ENCODE measurements around the gene MYT1. TPM values are rescaled to one million over a fixed set of nuclear protein-coding genes. Genes with fewer than 3 reads are reported as not detected.

The MYT1 gene
- total and polyA plus RNA-seq, 2 experiments from 2014 or later: 0.03 to 0.06 TPM

GRCh38 chr20:64228751-64229506 is 64.7 kb downstream of the MYT1 start:
- H3K9me2 ChIP-seq (replicated peaks; ENCODE audit: insufficient read depth): no peaks in the 10 kb centered on the region
- H3K36me3 ChIP-seq (replicated peaks; ENCODE audit: insufficient read depth, low read depth): no peaks in the 10 kb centered on the region
- TF ChIP-seq EZH2phosphoT487 (IDR thresholded peaks at IDR 0.05; ENCODE audit: low read depth, severe bottlenecking, unreplicated experiment): no peak
- no peaks in the 10 kb centered on the region for H3K9me3 ChIP-seq (ENCODE audit: low read depth)
- DNase-seq (ENCODE audit: low spot score): no peak
- H3K27ac ChIP-seq: no peak overlapping the region
- peaks cover 18% of the 10 kb centered on the region for H3K4me1 ChIP-seq (ENCODE audit: insufficient read depth)
- no peak overlapping the region for H3K4me3 ChIP-seq
- H3K4me2 ChIP-seq: peak overlapping the region; percentile 1
- no peaks in the 10 kb centered on the region for H3K79me2 ChIP-seq
- no peaks in the 10 kb centered on the region for H4K20me1 ChIP-seq (ENCODE audit: insufficient read depth, poor library complexity, severe bottlenecking)
- WGBS (ENCODE audit: low lambda C conversion rate, missing lambda C conversion rate): 79% methylated on average over 14 of the region's 14 CpGs
- no peak overlapping the region for H2AFZ ChIP-seq
- H3K27me3 ChIP-seq: no peaks in the 10 kb centered on the region

GRCh38 chr20:64229507-64230061 is 65.3 kb downstream of the MYT1 start:
- TF ChIP-seq EZH2 (IDR thresholded peaks at IDR 0.05; ENCODE audit: borderline replicate concordance) (no peak), EZH2phosphoT487 (IDR thresholded peaks at IDR 0.05; ENCODE audit: low read depth, severe bottlenecking, unreplicated experiment) (no peak), CTCF (IDR thresholded peaks at IDR 0.05; ENCODE audit: poor library complexity) (no peak)

GRCh38 chr20:64230461-64231145 is 66.4 kb downstream of the MYT1 start:
- Histone ChIP-seq H3K36me3 (replicated peaks; ENCODE audit: insufficient read depth, low read depth) (no peaks in the 10 kb centered on the region), H3K27ac (no peak overlapping the region), H3K27me3 (no peaks in the 10 kb centered on the region), H3K4me3 (no peak overlapping the region), H4K20me1 (ENCODE audit: insufficient read depth, poor library complexity, severe bottlenecking) (no peaks in the 10 kb centered on the region), H3K4me2 (no peak overlapping the region), H3K79me2 (no peaks in the 10 kb centered on the region), H3K9me3 (ENCODE audit: low read depth) (no peaks in the 10 kb centered on the region), H3K9me2 (replicated peaks; ENCODE audit: insufficient read depth) (no peaks in the 10 kb centered on the region), H2AFZ (no peak overlapping the region), H3K4me1 (ENCODE audit: insufficient read depth) (peaks cover 8% of the 10 kb centered on the region)
- 90% methylated on average over 14 of the region's 22 CpGs for WGBS (ENCODE audit: low lambda C conversion rate, missing lambda C conversion rate)
- DNase-seq (ENCODE audit: low spot score): no peak
- no peak for TF ChIP-seq EZH2phosphoT487 (IDR thresholded peaks at IDR 0.05; ENCODE audit: low read depth, severe bottlenecking, unreplicated experiment)
- TF ChIP-seq EZH2 (IDR thresholded peaks at IDR 0.05; ENCODE audit: borderline replicate concordance): no peak
- no peak for TF ChIP-seq CTCF (IDR thresholded peaks at IDR 0.05; ENCODE audit: poor library complexity)

More at GRCh38 chr20:64229507-64230061, 65.3 kb downstream of the MYT1 start:
- H2AFZ ChIP-seq: no peak overlapping the region
- peak overlapping the region; percentile 1 for H3K4me2 ChIP-seq
- H3K27me3 ChIP-seq: no peaks in the 10 kb centered on the region
- peak; percentile 59 for DNase-seq (ENCODE audit: low spot score)
- 50% methylated on average over 8 of the region's 8 CpGs for WGBS (ENCODE audit: low lambda C conversion rate, missing lambda C conversion rate)
- peaks cover 13% of the 10 kb centered on the region for H3K4me1 ChIP-seq (ENCODE audit: insufficient read depth)
- H3K9me3 ChIP-seq (ENCODE audit: low read depth): no peaks in the 10 kb centered on the region
- peak overlapping the region; percentile 68 for H3K27ac ChIP-seq
- H3K36me3 ChIP-seq (replicated peaks; ENCODE audit: insufficient read depth, low read depth): no peaks in the 10 kb centered on the region
- H3K9me2 ChIP-seq (replicated peaks; ENCODE audit: insufficient read depth): no peaks in the 10 kb centered on the region
- H3K4me3 ChIP-seq: no peak overlapping the region
- H4K20me1 ChIP-seq (ENCODE audit: insufficient read depth, poor library complexity, severe bottlenecking): no peaks in the 10 kb centered on the region
- no peaks in the 10 kb centered on the region for H3K79me2 ChIP-seq

Data from hepatocyte (in vitro differentiated cells).